ENCODE results near the gene CMTR1.

GRCh38 chr6:37399131-37399530, 33.9 kb upstream of the CMTR1 start:
- no peak for TF ChIP-seq CTCF (IDR thresholded peaks at IDR 0.05; ENCODE audit: poor library complexity, severe bottlenecking)
- TF ChIP-seq SMC3 (conservative IDR thresholded peaks at IDR 0.05; ENCODE audit: poor library complexity) = no peak
- no peak for TF ChIP-seq EZH2 (IDR thresholded peaks at IDR 0.05; ENCODE audit: borderline replicate concordance, insufficient read depth, low read length, poor library complexity, severe bottlenecking)
- no peak for TF ChIP-seq REST (IDR thresholded peaks at IDR 0.05; ENCODE audit: borderline replicate concordance)
- TF ChIP-seq POLR2AphosphoS5 (IDR thresholded peaks at IDR 0.05) = no peak
- TF ChIP-seq TAF1 (IDR thresholded peaks at IDR 0.05; ENCODE audit: low read depth) = no peak
- TF ChIP-seq MXI1 (conservative IDR thresholded peaks at IDR 0.05; ENCODE audit: poor library complexity, severe bottlenecking) = no peak
- TF ChIP-seq EP300 (conservative IDR thresholded peaks at IDR 0.05; ENCODE audit: poor library complexity, severe bottlenecking) = no peak

All from neural cell (in vitro differentiated cells).